C4-2B (cell line): Measurements from ENCODE around the gene DIS3L2.

Experiments used
- ZFX ChIP-seq: fragments of 450-650 bp; IDR thresholded peaks from 2 replicates; pipeline ENCODE4 v1.6.1; 2017
- TF ChIP-seq, protein P1 (sequence below): fragments of 450-650 bp; conservative IDR thresholded peaks from 2 replicates; pipeline ENCODE4 v1.5.1; 2017; ENCODE audit warnings: mild to moderate bottlenecking

- TF ChIP-seq, protein P1, sequence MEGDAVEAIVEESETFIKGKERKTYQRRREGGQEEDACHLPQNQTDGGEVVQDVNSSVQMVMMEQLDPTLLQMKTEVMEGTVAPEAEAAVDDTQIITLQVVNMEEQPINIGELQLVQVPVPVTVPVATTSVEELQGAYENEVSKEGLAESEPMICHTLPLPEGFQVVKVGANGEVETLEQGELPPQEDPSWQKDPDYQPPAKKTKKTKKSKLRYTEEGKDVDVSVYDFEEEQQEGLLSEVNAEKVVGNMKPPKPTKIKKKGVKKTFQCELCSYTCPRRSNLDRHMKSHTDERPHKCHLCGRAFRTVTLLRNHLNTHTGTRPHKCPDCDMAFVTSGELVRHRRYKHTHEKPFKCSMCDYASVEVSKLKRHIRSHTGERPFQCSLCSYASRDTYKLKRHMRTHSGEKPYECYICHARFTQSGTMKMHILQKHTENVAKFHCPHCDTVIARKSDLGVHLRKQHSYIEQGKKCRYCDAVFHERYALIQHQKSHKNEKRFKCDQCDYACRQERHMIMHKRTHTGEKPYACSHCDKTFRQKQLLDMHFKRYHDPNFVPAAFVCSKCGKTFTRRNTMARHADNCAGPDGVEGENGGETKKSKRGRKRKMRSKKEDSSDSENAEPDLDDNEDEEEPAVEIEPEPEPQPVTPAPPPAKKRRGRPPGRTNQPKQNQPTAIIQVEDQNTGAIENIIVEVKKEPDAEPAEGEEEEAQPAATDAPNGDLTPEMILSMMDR: no peak
- no peak for TF ChIP-seq ZFX
These were observed 5.6 kb upstream of the DIS3L2 start for GRCh38 chr2:231955758-231956472.
